CD4-positive, alpha-beta T cell (primary cell): ENCODE data around the gene TRPV5. TPM values are rescaled to one million over a fixed set of nuclear protein-coding genes. Genes with fewer than 3 reads are reported as not detected.

Source experiments
- ATAC-seq: fragments of 200-7000 bp; cut with Tn5 transposase; one replicate; pipeline ENCODE4 v1.10.0; 2022; ENCODE audit warnings: mild to moderate bottlenecking; ENCODE audit not compliant: poor library complexity
- CTCF ChIA-PET: fragments of 350-600 bp; sonication (Branson Sonifier 250); formaldehyde crosslinking; loops from one replicate; lab custom pipeline; 2021; ENCODE audit warnings: antibody characterized with exemption, inconsistent platforms; lab: Charles Lee
- POLR2A ChIA-PET: fragments of 350-600 bp; sonication (Branson Sonifier 250); formaldehyde crosslinking; loops from one replicate; lab custom pipeline; 2021; ENCODE audit warnings: antibody characterized with exemption, inconsistent platforms; lab: Charles Lee
- DNase-seq, 14 experiments: peaks; one replicate each; pipeline ENCODE4 v3.0.0-alpha.2; 2013 to 2020; ENCODE audit warnings: mixed read lengths in 2 of 14
- H3K27ac ChIP-seq, 2 donors: one replicate each; pipeline versions ENCODE4 v1.5.1 to v1.7.0; 2013; ENCODE audit warnings: low read length in 2 of 2, low read depth in 1 of 2, mild to moderate bottlenecking in 1 of 2
- H3K27me3 ChIP-seq, 2 experiments: 1 replicate in 1 of 2; 2 replicates in 1 of 2; pipeline versions ENCODE4 v1.6.1 to v1.7.0; 2013; ENCODE audit warnings: low read length in 2 of 2, control low read depth in 1 of 2, mild to moderate bottlenecking in 1 of 2, moderate library complexity in 1 of 2; ENCODE audit not compliant: insufficient read depth in 2 of 2, control insufficient read depth in 1 of 2
- H3K36me3 ChIP-seq: one replicate; pipeline ENCODE4 v1.6.1; 2013; ENCODE audit warnings: low read length, control low read depth; ENCODE audit not compliant: insufficient read depth
- H3K4me1 ChIP-seq: one replicate; pipeline ENCODE4 v1.6.1; 2013; ENCODE audit warnings: low read length, control low read depth; ENCODE audit not compliant: insufficient read depth
- H3K4me3 ChIP-seq: one replicate; pipeline ENCODE4 v1.5.1; 2013; ENCODE audit warnings: mild to moderate bottlenecking, low read length, moderate library complexity
- H3K9me3 ChIP-seq, 2 experiments: 1 replicate in 1 of 2; 2 replicates in 1 of 2; pipeline versions ENCODE4 v1.6.1 to v1.7.0; 2013; ENCODE audit warnings: low read length in 2 of 2, mild to moderate bottlenecking in 2 of 2, control low read depth in 1 of 2, moderate library complexity in 1 of 2; ENCODE audit not compliant: control insufficient read depth in 1 of 2, insufficient read depth in 1 of 2
- H3K27ac Mint-ChIP-seq: one replicate; pipeline ENCODE4 v1.8.0; 2020; ENCODE audit warnings: mixed read lengths
- H3K27me3 Mint-ChIP-seq: one replicate; pipeline ENCODE4 v1.8.0; 2021; ENCODE audit warnings: mixed read lengths
- H3K36me3 Mint-ChIP-seq: one replicate; pipeline ENCODE4 v1.8.0; 2021; ENCODE audit warnings: low read depth, mixed read lengths
- H3K4me1 Mint-ChIP-seq: one replicate; pipeline ENCODE4 v1.8.0; 2021; ENCODE audit warnings: low read depth, mixed read lengths
- H3K4me3 Mint-ChIP-seq: one replicate; pipeline ENCODE4 v1.8.0; 2020; ENCODE audit warnings: mild to moderate bottlenecking, mixed read lengths
- H3K9me3 Mint-ChIP-seq: one replicate; pipeline ENCODE4 v1.8.0; 2020; ENCODE audit warnings: mixed read lengths
- CTCF ChIP-seq: fragments of 200-600 bp; IDR thresholded peaks from one replicate; pipeline ENCODE4 v1.8.0; 2022; ENCODE audit warnings: antibody characterized with exemption, mild to moderate bottlenecking
- intact Hi-C, 2 experiments: fragments of 100-400 bp; cut with DNase I in 1 of 2; cut with micrococcal nuclease in 1 of 2; formaldehyde crosslinking; loops; one replicate each; pipeline versions ENCODE4 v1.15.1 to v1.9.0; 2023 to 2025; cut with DNase I, micrococcal nuclease
- total RNA-seq, 174 experiments: library from RNA in 2 of 174; stranded (reverse) in 2 of 174; gene quantifications; one replicate each; pipeline ENCODE4 v1.2.3 and lab custom pipeline; 2021 to 2026

TRPV5 gene
- total RNA-seq, 2 experiments from 2014 or later, result not detected

- intact Hi-C loops, result no loop called here
- Histone ChIP-seq H3K9me3 (no peaks in the 10 kb centered on the region), H3K4me1 (no peaks in the 10 kb centered on the region), H3K4me3 (no peak overlapping the region), H3K27ac (no peak overlapping the region), H3K36me3 (no peaks in the 10 kb centered on the region), H3K27me3 (peaks cover 0 to 3% of the 10 kb centered on the region in 2 experiments)
- CTCF ChIA-PET, result no interaction called here
- DNase-seq (no peak), ATAC-seq (no peak)
- H3K4me3 Mint-ChIP-seq, result no peak overlapping the region
- no peaks in the 10 kb centered on the region for H3K4me1 Mint-ChIP-seq
- no peaks in the 10 kb centered on the region for H3K36me3 Mint-ChIP-seq
- no peaks in the 10 kb centered on the region for H3K9me3 Mint-ChIP-seq
- TF ChIP-seq CTCF, result no peak
- POLR2A ChIA-PET, result no interaction called here
- peaks cover 27% of the 10 kb centered on the region for H3K27me3 Mint-ChIP-seq
- no peak overlapping the region for H3K27ac Mint-ChIP-seq
Measured at GRCh38 chr7:142942746-142943145, 9.2 kb upstream of the TRPV5 start.

GRCh38 chr7:142941541-142941940, 8.0 kb upstream of the TRPV5 start:
- Histone ChIP-seq H3K4me1 (no peaks in the 10 kb centered on the region), H3K9me3 (no peaks in the 10 kb centered on the region), H3K27me3 (peaks cover 0 to 3% of the 10 kb centered on the region in 2 experiments), H3K27ac (no peak overlapping the region), H3K36me3 (no peaks in the 10 kb centered on the region), H3K4me3 (no peak overlapping the region)
- TF ChIP-seq CTCF, result no peak
- ChIA-PET CTCF (no interaction called here), POLR2A (no interaction called here)
- DNase-seq (no peak), ATAC-seq (no peak)
- intact Hi-C loops, result no loop called here
- H3K27me3 Mint-ChIP-seq, result peaks cover 22% of the 10 kb centered on the region
- no peak overlapping the region for H3K4me3 Mint-ChIP-seq
- H3K4me1 Mint-ChIP-seq, result no peaks in the 10 kb centered on the region
- H3K27ac Mint-ChIP-seq, result no peak overlapping the region
- no peaks in the 10 kb centered on the region for H3K9me3 Mint-ChIP-seq
- no peaks in the 10 kb centered on the region for H3K36me3 Mint-ChIP-seq

- Histone ChIP-seq H3K4me1 (no peaks in the 10 kb centered on the region), H3K9me3 (no peaks in the 10 kb centered on the region), H3K36me3 (no peaks in the 10 kb centered on the region), H3K27me3 (peaks cover 0 to 3% of the 10 kb centered on the region in 2 experiments), H3K4me3 (no peak overlapping the region), H3K27ac (no peak overlapping the region)
- ChIA-PET CTCF (no interaction called here), POLR2A (no interaction called here)
- peaks cover 19% of the 10 kb centered on the region for H3K27me3 Mint-ChIP-seq
- H3K4me1 Mint-ChIP-seq, result no peaks in the 10 kb centered on the region
- H3K9me3 Mint-ChIP-seq, result no peaks in the 10 kb centered on the region
- intact Hi-C loops, result no loop called here
- H3K27ac Mint-ChIP-seq, result no peak overlapping the region
- DNase-seq, result no peak
- no peak for ATAC-seq
- no peaks in the 10 kb centered on the region for H3K36me3 Mint-ChIP-seq
- no peak overlapping the region for H3K4me3 Mint-ChIP-seq
- TF ChIP-seq CTCF, result no peak
Measured at GRCh38 chr7:142940966-142941535, 7.5 kb upstream of the TRPV5 start.
